ENCODE data around the gene MEI4. TPM values are rescaled to one million over a fixed set of nuclear protein-coding genes. Genes with fewer than 3 reads are reported as not detected.
"Not testable (repeated sequence)": the region's sequence is repeated elsewhere in the genome, so short reads cannot be mapped to it uniquely, and the experiment has no call there.

Gene MEI4
- total RNA-seq, 3 donors from 2014 or later = not detected

- no peaks in the 10 kb centered on the region for H3K4me1 ChIP-seq
- H3K9me3 ChIP-seq = no peaks in the 10 kb centered on the region
- DNase-seq (ENCODE audit: low spot score in 2 of 2) = no peak
- H3K4me3 ChIP-seq = no peak overlapping the region
- no peak overlapping the region for H3K27ac ChIP-seq
- H3K27me3 ChIP-seq = no peaks in the 10 kb centered on the region
- intact Hi-C loops (cut with DNase I; ENCODE audit: low total_unique reads) = no loop called here
- no peaks in the 10 kb centered on the region for H3K36me3 ChIP-seq
- TF ChIP-seq POLR2AphosphoS5 (IDR thresholded peaks at IDR 0.05) (no peak), CTCF (IDR thresholded peaks at IDR 0.05) (no peak)
Observed at GRCh38 chr6:77633993-77634715, 18.7 kb upstream of the MEI4 start.

GRCh38 chr6:77638129-77638830, 14.6 kb upstream of the MEI4 start:
- no peak overlapping the region for H3K27ac ChIP-seq
- H3K9me3 ChIP-seq = no peaks in the 10 kb centered on the region
- H3K36me3 ChIP-seq = no peaks in the 10 kb centered on the region
- TF ChIP-seq POLR2AphosphoS5 (IDR thresholded peaks at IDR 0.05) = no peak
- no peak for TF ChIP-seq CTCF (IDR thresholded peaks at IDR 0.05)
- TF ChIP-seq POLR2A (IDR thresholded peaks at IDR 0.05) = no peak
- H3K4me1 ChIP-seq = no peaks in the 10 kb centered on the region
- no peaks in the 10 kb centered on the region for H3K27me3 ChIP-seq
- intact Hi-C loops (cut with DNase I; ENCODE audit: low total_unique reads) = no loop called here
- DNase-seq (ENCODE audit: low spot score in 2 of 2) = no peak
- H3K4me3 ChIP-seq = no peak overlapping the region

- TF ChIP-seq CTCF (IDR thresholded peaks at IDR 0.05) (no peak), POLR2A (IDR thresholded peaks at IDR 0.05) (no peak), POLR2AphosphoS5 (IDR thresholded peaks at IDR 0.05) (no peak)
- Histone ChIP-seq H3K27ac (no peak overlapping the region), H3K4me3 (no peak overlapping the region), H3K36me3 (no peaks in the 10 kb centered on the region), H3K4me1 (no peaks in the 10 kb centered on the region), H3K27me3 (no peaks in the 10 kb centered on the region), H3K9me3 (no peaks in the 10 kb centered on the region)
- intact Hi-C loops (cut with DNase I; ENCODE audit: low total_unique reads) = no loop called here
- DNase-seq (ENCODE audit: low spot score in 2 of 2) = no peak
Observed at GRCh38 chr6:77644102-77644705, 8.6 kb upstream of the MEI4 start.

- peak overlapping the region in 2 of 3 donors; percentile 1 to 6 for H3K4me3 ChIP-seq
- TF ChIP-seq POLR2AphosphoS5 (IDR thresholded peaks at IDR 0.05) = no peak
- no peak for TF ChIP-seq CTCF (IDR thresholded peaks at IDR 0.05)
- DNase-seq (ENCODE audit: low spot score in 2 of 2) = no peak
- intact Hi-C loops (cut with DNase I; ENCODE audit: low total_unique reads) = no loop called here
- H3K4me1 ChIP-seq = no peaks in the 10 kb centered on the region
- H3K36me3 ChIP-seq = no peaks in the 10 kb centered on the region
- H3K9me3 ChIP-seq = no peaks in the 10 kb centered on the region
- H3K27me3 ChIP-seq = no peaks in the 10 kb centered on the region
- no peak overlapping the region for H3K27ac ChIP-seq
Observed at GRCh38 chr6:77650098-77650663, 2.7 kb upstream of the MEI4 start.

GRCh38 chr6:77653816-77654215, 977 bp downstream of the MEI4 start:
- Histone ChIP-seq H3K4me1 (no peaks in the 10 kb centered on the region), H3K27ac (no peak overlapping the region), H3K9me3 (no peaks in the 10 kb centered on the region), H3K4me3 (no peak overlapping the region), H3K36me3 (no peaks in the 10 kb centered on the region), H3K27me3 (no peaks in the 10 kb centered on the region)
- intact Hi-C loops (cut with DNase I; ENCODE audit: low total_unique reads) = no loop called here
- TF ChIP-seq POLR2A (IDR thresholded peaks at IDR 0.05) = no peak
- TF ChIP-seq POLR2AphosphoS5 (IDR thresholded peaks at IDR 0.05) = no peak
- TF ChIP-seq CTCF (IDR thresholded peaks at IDR 0.05) = no peak
- no peak for DNase-seq (ENCODE audit: low spot score in 2 of 2)

- H3K36me3 ChIP-seq; H3K27ac ChIP-seq; intact Hi-C loops (cut with DNase I; ENCODE audit: low total_unique reads); H3K9me3 ChIP-seq; H3K4me3 ChIP-seq; H3K4me1 ChIP-seq; H3K27me3 ChIP-seq; DNase-seq (ENCODE audit: low spot score in 2 of 2): not testable (repeated sequence)
Observed at GRCh38 chr6:77655035-77655434, 2.2 kb downstream of the MEI4 start.
